Osteoblast (primary cell): ENCODE data around the gene MKRN3. TPM values are rescaled to one million over a fixed set of nuclear protein-coding genes. Genes with fewer than 3 reads are reported as not detected.

ENCODE experiments used
- DNase-seq: peaks from one replicate; pipeline ENCODE4 v3.0.0; 2011; ENCODE audit warnings: low spot score, mixed read lengths; ENCODE audit not compliant: insufficient read length; ENCODE audit errors: missing footprints
- H2AFZ ChIP-seq: 2 replicates; pipeline ENCODE4 v1.6.0; 2011; ENCODE audit warnings: mild to moderate bottlenecking, low read length
- H3K27ac ChIP-seq: 2 replicates; pipeline ENCODE4 v1.5.1; 2011; ENCODE audit warnings: mild to moderate bottlenecking, low read depth, low read length, moderate library complexity
- H3K27me3 ChIP-seq: 2 replicates; pipeline ENCODE4 v1.6.0; 2012; ENCODE audit warnings: mild to moderate bottlenecking, control low read depth, inconsistent platforms, low read length, moderate library complexity; ENCODE audit not compliant: insufficient read depth
- H3K36me3 ChIP-seq: 2 replicates; pipeline ENCODE4 v1.5.1; 2011; ENCODE audit warnings: mild to moderate bottlenecking, low read length, control low read depth, moderate library complexity; ENCODE audit not compliant: insufficient read depth
- H3K4me1 ChIP-seq: 2 replicates; pipeline ENCODE4 v1.5.1; 2011; ENCODE audit warnings: mild to moderate bottlenecking, low read length, control low read depth, moderate library complexity; ENCODE audit not compliant: insufficient read depth
- H3K4me2 ChIP-seq: 2 replicates; pipeline ENCODE4 v1.6.0; 2011; ENCODE audit warnings: mild to moderate bottlenecking, low read length; ENCODE audit not compliant: insufficient read depth
- H3K4me3 ChIP-seq: fragments of 200-600 bp; sonication (generic); 3 replicates; pipeline ENCODE4 v1.5.1; 2012; ENCODE audit warnings: mild to moderate bottlenecking, low read length, inconsistent platforms; ENCODE audit not compliant: insufficient read depth
- H3K79me2 ChIP-seq: 2 replicates; pipeline ENCODE4 v1.6.0; 2012; ENCODE audit warnings: mild to moderate bottlenecking, low read length, control low read depth, inconsistent platforms; ENCODE audit not compliant: insufficient read depth
- H3K9me3 ChIP-seq: 2 replicates; pipeline ENCODE4 v1.5.1; 2011; ENCODE audit warnings: low read depth, low read length, control low read depth
- H4K20me1 ChIP-seq: 2 replicates; pipeline ENCODE4 v1.6.0; 2012; ENCODE audit warnings: mild to moderate bottlenecking, low read length, control low read depth; ENCODE audit not compliant: insufficient read depth
- CTCF ChIP-seq: IDR thresholded peaks from 2 replicates; pipeline ENCODE4 v1.5.1; 2011; ENCODE audit warnings: mild to moderate bottlenecking, low read depth, low read length, moderate library complexity; ENCODE audit errors: extremely low read depth
- total RNA-seq: library from RNA; depleted of rRNA; stranded (reverse); fragments of >200 nt; gene quantifications from 2 replicates; pipeline ENCODE4 v1.2.3, GENCODE V29; 2012

Gene MKRN3
- total RNA-seq, 1 donor, result 0.36 TPM

DNA sequence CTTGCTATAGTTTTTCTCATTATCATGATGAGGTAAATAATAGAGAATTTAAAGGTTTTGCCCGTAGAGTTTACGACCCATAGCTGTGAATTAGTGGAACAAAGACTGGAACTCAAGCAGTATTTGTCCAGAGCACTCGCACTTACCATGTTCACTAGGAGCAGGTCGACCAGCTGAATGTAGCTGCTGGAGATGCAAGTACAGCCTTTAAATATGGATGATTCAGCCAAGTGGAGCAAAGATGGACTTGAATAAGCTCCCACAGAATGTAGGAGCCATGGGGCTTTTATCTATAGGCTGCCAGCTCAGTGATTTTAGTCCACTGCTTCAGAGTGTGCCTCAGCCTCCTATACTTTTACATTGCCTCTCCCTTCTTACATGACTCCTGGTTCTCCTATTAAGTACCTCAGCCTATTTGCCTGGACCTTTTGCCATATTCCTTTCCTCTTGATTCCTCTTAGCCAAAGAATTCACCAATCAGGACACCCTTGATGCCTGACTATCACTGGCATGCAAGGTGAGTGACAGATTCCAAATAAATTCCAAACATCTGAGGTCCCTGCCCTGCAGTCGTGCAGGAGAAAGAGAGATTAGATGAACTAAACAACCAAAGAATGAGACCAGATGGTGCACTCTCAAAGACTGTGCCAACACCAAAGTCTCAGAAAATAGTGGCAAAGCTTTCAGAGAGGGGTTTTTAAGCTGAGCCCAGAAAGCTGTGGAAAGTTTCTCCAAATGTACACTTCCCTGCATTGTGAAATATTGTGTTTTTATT is 3.9 kb downstream of the MKRN3 start:
- Histone ChIP-seq H3K4me3 (no peak overlapping the region), H3K9me3 (no peaks in the 10 kb centered on the region), H3K36me3 (no peaks in the 10 kb centered on the region), H2AFZ (no peak overlapping the region), H3K4me1 (no peaks in the 10 kb centered on the region), H3K79me2 (peaks cover 2% of the 10 kb centered on the region), H4K20me1 (no peaks in the 10 kb centered on the region), H3K27ac (no peak overlapping the region), H3K27me3 (no peaks in the 10 kb centered on the region), H3K4me2 (no peak overlapping the region)
- TF ChIP-seq CTCF, result no peak
- no peak for DNase-seq

GRCh38 chr15:23570486-23570885 is 5.0 kb downstream of the MKRN3 start:
- no peak overlapping the region for H2AFZ ChIP-seq
- no peak for DNase-seq
- peaks cover 2% of the 10 kb centered on the region for H3K79me2 ChIP-seq
- no peak overlapping the region for H3K27ac ChIP-seq
- H4K20me1 ChIP-seq, result no peaks in the 10 kb centered on the region
- no peaks in the 10 kb centered on the region for H3K4me1 ChIP-seq
- no peaks in the 10 kb centered on the region for H3K9me3 ChIP-seq
- no peak overlapping the region for H3K4me2 ChIP-seq
- H3K4me3 ChIP-seq, result no peak overlapping the region
- H3K36me3 ChIP-seq, result no peaks in the 10 kb centered on the region
- no peaks in the 10 kb centered on the region for H3K27me3 ChIP-seq
- TF ChIP-seq CTCF, result no peak

- H3K79me2 ChIP-seq, result no peaks in the 10 kb centered on the region
- DNase-seq, result no peak
- no peaks in the 10 kb centered on the region for H3K4me1 ChIP-seq
- H4K20me1 ChIP-seq, result no peaks in the 10 kb centered on the region
- TF ChIP-seq CTCF, result no peak
- H2AFZ ChIP-seq, result no peak overlapping the region
- H3K27me3 ChIP-seq, result no peaks in the 10 kb centered on the region
- H3K9me3 ChIP-seq, result no peaks in the 10 kb centered on the region
- H3K4me2 ChIP-seq, result no peak overlapping the region
- H3K27ac ChIP-seq, result no peak overlapping the region
- H3K4me3 ChIP-seq, result no peak overlapping the region
- no peaks in the 10 kb centered on the region for H3K36me3 ChIP-seq
Observed at GRCh38 chr15:23572844-23573243, 7.4 kb downstream of the MKRN3 start.

GRCh38 chr15:23574742-23575141 is 9.3 kb downstream of the MKRN3 start:
- DNase-seq, result no peak
- Histone ChIP-seq H3K27me3 (no peaks in the 10 kb centered on the region), H3K4me2 (no peak overlapping the region), H3K9me3 (no peaks in the 10 kb centered on the region), H3K27ac (no peak overlapping the region), H3K36me3 (no peaks in the 10 kb centered on the region), H3K4me1 (no peaks in the 10 kb centered on the region), H3K4me3 (no peak overlapping the region), H4K20me1 (no peaks in the 10 kb centered on the region), H2AFZ (no peak overlapping the region), H3K79me2 (no peaks in the 10 kb centered on the region)
- no peak for TF ChIP-seq CTCF
